Measurements from ENCODE around the gene CCDC190.
"Not testable (repeated sequence)": the region's sequence is repeated elsewhere in the genome, so short reads cannot be mapped to it uniquely, and the experiment has no call there.

The CCDC190 gene

GRCh38 chr1:162877412-162877811 lies 16.4 kb upstream of the CCDC190 start:
- no peak for DNase-seq (ENCODE audit: low read depth, low spot score)

- DNase-seq (ENCODE audit: low read depth, low spot score) = no peak
These were observed 15.8 kb upstream of the CCDC190 start for GRCh38 chr1:162876751-162877150.

GRCh38 chr1:162873671-162874666 lies 13.0 kb upstream of the CCDC190 start:
- no peak for DNase-seq (ENCODE audit: low read depth, low spot score)

- DNase-seq (ENCODE audit: low read depth, low spot score) = no peak
These were observed 12.0 kb upstream of the CCDC190 start for GRCh38 chr1:162872981-162873380.

- DNase-seq (ENCODE audit: low read depth, low spot score) = not testable (repeated sequence)
These were observed 10.4 kb upstream of the CCDC190 start for GRCh38 chr1:162871417-162871816.

GRCh38 chr1:162868972-162869371 lies 8.0 kb upstream of the CCDC190 start:
- no peak for DNase-seq (ENCODE audit: low read depth, low spot score)

- no peak for DNase-seq (ENCODE audit: low read depth, low spot score)
These were observed 650 bp upstream of the CCDC190 start for GRCh38 chr1:162861625-162862024.

GRCh38 chr1:162859191-162859590 lies 1.8 kb downstream of the CCDC190 start:
- DNase-seq (ENCODE audit: low read depth, low spot score) = no peak

- DNase-seq (ENCODE audit: low read depth, low spot score) = no peak
These were observed 3.1 kb downstream of the CCDC190 start for GRCh38 chr1:162857850-162858249.

- no peak for DNase-seq (ENCODE audit: low read depth, low spot score)
These were observed 4.7 kb downstream of the CCDC190 start for GRCh38 chr1:162856260-162856659.

- DNase-seq (ENCODE audit: low read depth, low spot score) = no peak
These were observed 5.4 kb downstream of the CCDC190 start for GRCh38 chr1:162855461-162856150.

GRCh38 chr1:162854245-162854882 lies 6.6 kb downstream of the CCDC190 start:
- DNase-seq (ENCODE audit: low read depth, low spot score) = peak; percentile 10

- DNase-seq (ENCODE audit: low read depth, low spot score) = no peak
These were observed 9.6 kb downstream of the CCDC190 start for GRCh38 chr1:162851341-162851740.

- DNase-seq (ENCODE audit: low read depth, low spot score) = no peak
These were observed 11.3 kb downstream of the CCDC190 start for GRCh38 chr1:162849711-162850110.

- DNase-seq (ENCODE audit: low read depth, low spot score) = peak; percentile 79
These were observed 13.0 kb downstream of the CCDC190 start for GRCh38 chr1:162847839-162848453.

GRCh38 chr1:162846256-162847212 lies 14.4 kb downstream of the CCDC190 start:
- DNase-seq (ENCODE audit: low read depth, low spot score) = no peak

- DNase-seq (ENCODE audit: low read depth, low spot score) = no peak
These were observed 16.8 kb downstream of the CCDC190 start for GRCh38 chr1:162844153-162844552.

GRCh38 chr1:162840250-162840839 lies 20.6 kb downstream of the CCDC190 start:
- no peak for DNase-seq (ENCODE audit: low read depth, low spot score)

GRCh38 chr1:162838863-162839262 lies 22.1 kb downstream of the CCDC190 start:
- no peak for DNase-seq (ENCODE audit: low read depth, low spot score)
